ENCODE results near the gene PSTPIP1.

GRCh38 chr15:77019521-77020331, 24.8 kb downstream of the PSTPIP1 start:
- no peak for TF ChIP-seq CTCF (IDR thresholded peaks at IDR 0.05; ENCODE audit: poor library complexity, severe bottlenecking)
- TF ChIP-seq EP300 (conservative IDR thresholded peaks at IDR 0.05; ENCODE audit: poor library complexity, severe bottlenecking): no peak
- no peak for TF ChIP-seq POLR2AphosphoS5 (IDR thresholded peaks at IDR 0.05)
- no peak for TF ChIP-seq REST (IDR thresholded peaks at IDR 0.05; ENCODE audit: borderline replicate concordance)
- no peak for TF ChIP-seq MXI1 (conservative IDR thresholded peaks at IDR 0.05; ENCODE audit: poor library complexity, severe bottlenecking)
- TF ChIP-seq RAD21 (conservative IDR thresholded peaks at IDR 0.05): no peak
- no peak for TF ChIP-seq EZH2 (IDR thresholded peaks at IDR 0.05; ENCODE audit: borderline replicate concordance, insufficient read depth, low read length, poor library complexity, severe bottlenecking)

Measured in neural cell (in vitro differentiated cells).